ENCODE data around the gene CDO1.

DNA sequence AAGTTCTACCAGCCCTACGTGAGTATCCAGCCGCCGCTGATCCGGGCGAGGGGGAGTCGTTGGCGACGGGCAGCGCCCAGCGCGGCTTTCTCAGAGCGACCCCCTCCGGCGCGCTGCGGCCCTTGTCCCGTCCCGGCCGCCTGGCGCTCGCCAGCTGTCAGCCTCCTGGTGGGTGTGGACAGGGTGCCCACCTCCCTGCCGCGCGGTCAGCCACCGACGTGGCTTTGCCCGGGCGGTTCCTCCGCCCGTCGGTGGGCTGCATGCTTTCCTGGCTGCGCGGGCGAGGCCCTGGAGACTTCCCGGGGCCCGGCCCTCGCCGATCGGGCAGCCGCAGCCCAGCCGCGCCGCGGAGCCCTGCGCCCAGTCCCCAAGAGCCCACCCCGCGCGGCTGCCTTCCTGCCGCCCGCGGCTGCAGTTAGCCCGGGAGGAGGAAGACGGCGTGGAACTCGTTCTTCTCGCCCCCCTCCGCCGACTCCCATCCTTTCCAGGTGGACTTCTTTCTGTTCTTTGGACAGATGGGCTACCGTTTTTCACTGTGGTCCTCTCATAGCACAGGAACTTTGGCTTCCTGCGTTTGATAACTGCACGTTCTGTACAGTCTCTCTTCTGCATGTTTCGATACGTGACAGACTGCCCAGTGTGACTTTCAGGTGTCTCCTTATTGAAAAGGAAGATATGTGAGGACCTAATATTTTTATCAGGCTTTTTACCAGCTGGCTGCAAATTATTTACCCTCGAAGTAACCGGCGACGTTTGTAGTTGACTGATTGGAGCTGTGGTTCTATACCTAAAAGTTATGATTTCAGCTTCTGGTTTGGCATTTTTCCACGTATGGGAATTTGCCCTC is 25.9 kb upstream of the CDO1 start:
- TF ChIP-seq POLR2AphosphoS5 (IDR thresholded peaks at IDR 0.05; ENCODE audit: low read depth, low read length) (no peak), POLR2A (IDR thresholded peaks at IDR 0.05; ENCODE audit: low read depth, low read length) (no peak), TAF1 (IDR thresholded peaks at IDR 0.05; ENCODE audit: low read depth, low read length) (no peak), SPI1 (IDR thresholded peaks at IDR 0.05; ENCODE audit: low read depth, low read length) (no peak), POU2F2 (IDR thresholded peaks at IDR 0.05; ENCODE audit: low read depth, low read length) (no peak)

Measured in GM12891 (cell line).